ENCODE measurements around the gene METAP1D.
"Not testable (repeated sequence)": the region's sequence is repeated elsewhere in the genome, so short reads cannot be mapped to it uniquely, and the experiment has no call there.

METAP1D gene

DNA sequence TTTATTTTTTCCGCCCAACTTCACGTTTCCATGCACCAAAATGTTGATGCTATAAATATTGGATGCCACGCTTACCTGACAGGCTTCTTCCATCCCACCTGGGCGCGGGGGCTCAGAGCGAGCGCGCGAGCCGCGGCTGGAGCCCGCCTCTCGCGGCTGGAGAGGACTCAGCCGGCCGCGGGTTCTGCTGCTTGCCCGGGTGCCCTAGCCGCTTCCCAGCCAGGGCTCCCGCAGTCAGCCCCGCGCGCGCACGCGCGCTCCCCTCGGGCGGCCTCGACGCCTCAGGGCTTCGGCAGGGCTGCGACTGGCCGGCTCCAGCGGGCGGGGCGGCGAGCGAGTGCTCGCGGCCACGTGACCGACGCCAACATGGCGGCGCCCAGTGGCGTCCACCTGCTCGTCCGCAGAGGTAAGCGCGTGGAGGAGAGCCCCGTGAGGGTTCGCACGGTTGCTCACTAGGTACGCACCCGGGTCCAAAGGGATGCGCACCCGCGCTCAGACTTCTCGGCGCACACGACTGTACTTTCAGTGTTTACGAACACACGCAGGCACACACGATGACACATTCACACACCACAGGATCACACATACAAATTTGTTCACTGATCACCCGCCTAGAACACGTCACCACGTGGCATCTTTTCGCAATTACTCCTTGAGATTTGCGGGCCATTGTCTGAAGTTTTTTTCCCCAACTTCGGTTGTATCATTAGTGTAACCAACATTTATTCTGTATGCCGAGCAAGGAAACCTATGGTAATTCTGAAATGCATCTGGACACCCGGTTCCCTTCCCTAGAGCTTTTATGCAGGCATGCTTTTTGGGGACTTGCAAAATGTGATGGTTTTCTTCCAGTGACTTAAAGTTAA, at the start of gene METAP1D:
TSS of gene METAP1D (plus strand) at position 350 of the 866 bp plus-strand sequence. CDS start at position 367, 17 bp downstream.
- peak; percentile 92 for DNase-seq (ENCODE audit: low spot score)

DNA sequence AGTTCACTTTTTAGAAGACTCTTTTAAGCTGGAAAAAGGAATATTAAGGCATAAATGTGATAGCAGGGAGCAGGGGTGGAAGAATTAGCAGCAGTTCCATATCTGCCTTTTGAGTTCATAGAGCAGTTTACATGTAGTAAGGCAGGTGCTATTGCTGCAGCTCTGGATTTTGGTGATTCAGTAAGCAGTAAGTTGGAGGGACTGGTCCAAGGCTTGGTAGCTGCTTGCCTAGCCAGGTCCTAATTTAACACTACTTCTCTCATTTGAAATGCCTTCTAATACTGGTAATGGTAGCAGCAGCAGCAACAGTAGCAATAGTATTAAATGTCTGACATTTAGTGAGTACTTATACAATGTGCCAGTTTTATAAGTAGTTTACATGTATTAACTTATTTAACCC, 47.5 kb upstream of the METAP1D start:
- DNase-seq (ENCODE audit: low spot score), result no peak

DNA sequence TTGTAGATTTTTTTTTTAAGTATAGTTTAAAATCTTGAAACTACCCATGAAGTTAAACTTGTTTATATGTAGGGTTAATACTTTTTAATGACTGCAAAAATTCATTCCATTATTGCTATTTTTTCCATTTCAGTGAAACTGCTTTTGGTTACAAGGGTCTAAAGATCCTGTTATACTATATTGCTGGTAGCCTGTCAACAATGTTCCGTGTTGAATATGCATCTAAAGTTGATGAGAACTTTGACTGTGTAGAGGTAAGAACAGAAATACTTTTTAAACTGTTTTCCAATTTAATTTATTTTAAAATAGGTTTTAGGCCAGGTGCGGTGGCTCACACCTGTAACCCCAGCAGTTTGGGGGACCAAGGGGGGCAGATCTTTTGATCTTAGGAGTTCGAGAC, 47.0 kb upstream of the METAP1D start:
- no peak for DNase-seq (ENCODE audit: low spot score)

DNA sequence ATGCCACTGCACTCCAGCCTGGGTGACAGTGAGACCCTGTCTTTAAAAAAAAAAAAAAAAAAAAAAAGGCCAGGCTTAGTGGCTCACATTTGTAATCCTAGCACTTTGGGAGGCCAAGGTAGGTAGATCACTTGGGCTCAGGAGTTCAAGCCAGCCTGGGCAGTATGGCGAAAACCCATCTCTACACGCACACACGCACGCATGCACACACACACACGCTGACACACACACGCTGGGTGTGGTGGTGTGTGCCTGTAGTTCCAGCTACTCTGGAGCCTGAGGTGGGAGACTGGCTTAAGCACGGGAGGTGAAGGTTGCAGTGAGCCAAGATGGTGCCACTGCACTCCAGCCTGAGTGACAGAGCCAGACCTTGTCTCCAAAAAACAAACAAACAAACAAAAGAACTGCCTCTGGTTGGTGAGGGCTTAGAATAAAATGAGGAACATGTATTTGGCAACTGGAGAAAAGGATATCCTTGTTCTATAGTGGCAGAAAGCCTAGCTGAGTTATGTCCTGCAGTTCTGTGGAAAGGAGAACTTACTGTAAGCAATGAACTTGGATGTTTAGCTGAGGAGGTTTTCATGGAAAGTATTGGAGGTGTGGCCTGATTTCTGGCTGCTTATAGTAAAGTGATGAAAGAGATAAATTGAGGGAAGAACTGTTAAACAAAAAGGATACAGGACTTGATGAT, 43.5 kb upstream of the METAP1D start:
- no peak for DNase-seq (ENCODE audit: low spot score)

DNA sequence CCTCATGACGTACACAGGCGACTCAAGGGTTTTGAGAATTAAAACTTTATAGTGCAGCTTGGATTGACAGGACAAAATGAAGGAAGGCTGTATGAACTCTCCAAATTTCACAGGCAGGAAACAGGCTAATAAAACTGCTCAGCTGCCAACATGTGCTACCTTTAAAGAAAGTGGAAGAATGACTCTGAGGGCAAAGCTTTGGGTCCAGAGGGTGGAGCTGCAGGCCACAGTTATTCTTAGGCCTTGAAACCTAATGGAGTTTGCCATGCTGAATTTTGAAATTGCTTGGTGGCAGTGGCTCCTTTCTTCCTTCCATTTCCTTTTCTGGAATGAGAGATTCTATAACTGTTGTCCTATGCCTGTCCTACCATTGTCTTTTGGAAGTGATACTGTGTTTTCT, 42.7 kb upstream of the METAP1D start:
- no peak for DNase-seq (ENCODE audit: low spot score)

DNA sequence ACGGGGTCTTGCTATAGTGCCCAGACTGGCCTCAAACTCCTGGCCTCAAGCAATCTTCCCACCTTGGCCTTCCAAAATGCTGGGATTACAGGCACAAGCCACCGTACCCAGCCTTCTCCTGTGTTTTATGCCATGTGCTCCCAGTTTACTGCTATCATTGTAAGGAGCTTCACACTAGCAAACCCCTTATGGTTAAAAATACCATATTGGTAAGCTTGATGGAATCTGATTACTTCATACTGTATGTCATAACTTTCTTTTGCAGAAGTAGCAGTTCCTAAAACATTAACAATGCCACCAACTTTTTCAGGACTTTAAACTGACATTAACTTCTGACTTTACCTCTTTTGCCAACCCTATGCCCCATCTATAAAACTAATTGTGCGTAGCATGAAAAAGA, 41.3 kb upstream of the METAP1D start:
- no peak for DNase-seq (ENCODE audit: low spot score)

DNA sequence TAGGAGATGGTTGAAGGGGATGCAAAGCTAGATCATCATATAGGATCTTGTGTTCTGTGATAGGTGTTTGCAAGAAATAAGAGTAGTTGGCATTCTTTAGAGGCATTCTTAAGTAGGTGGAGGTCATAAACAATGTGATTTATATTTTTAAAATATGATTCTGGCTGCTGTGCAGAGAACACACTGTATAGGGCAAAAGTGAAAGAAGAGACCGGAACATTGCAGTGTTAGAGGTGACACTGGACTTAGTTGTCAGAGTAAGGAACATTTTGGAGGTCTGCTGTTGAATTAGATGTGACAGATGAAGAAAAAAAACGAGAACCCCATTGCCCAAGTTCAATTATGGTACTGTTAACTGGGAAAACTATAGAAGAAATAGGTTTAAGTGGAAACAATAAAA, 39.8 kb upstream of the METAP1D start:
- DNase-seq (ENCODE audit: low spot score), result no peak

DNA sequence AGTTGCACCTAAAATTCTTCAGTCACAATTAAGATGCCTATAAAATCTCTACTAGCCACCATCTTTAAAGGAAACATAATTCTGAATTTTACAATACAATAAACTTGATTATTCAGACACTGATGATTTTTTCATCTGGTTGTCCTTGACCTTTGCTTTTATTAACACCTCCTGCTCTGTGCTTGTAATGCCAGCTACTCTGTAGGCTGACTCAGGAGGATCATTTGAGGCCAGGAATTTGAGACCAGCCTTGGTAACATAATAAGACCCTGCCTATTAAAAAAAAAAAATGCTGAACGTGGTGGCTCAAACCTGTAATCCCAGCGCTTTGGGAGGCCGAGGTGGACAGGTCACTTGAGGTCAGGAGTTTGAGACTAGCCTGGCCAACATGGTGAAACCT, 39.2 kb upstream of the METAP1D start:
- no peak for DNase-seq (ENCODE audit: low spot score)

DNA sequence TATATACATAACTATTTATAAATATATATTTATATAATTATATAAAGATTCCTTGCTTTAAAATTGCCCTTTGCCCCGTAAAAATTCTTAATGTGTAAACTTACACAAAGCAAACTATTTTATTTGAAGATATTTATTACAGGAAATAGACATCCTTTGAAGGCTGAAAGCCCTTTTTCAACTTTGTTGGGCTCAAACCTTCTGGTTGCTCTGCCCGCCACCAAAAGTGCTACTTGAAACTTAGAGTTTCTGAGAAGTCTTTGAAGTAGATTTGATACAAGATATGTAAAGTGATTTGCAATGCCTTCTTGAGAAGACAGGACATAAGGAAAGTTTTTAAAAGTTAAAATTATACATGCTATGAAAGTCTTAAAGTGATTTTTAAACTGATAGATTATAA, 36.6 kb upstream of the METAP1D start:
- peak; percentile 15 for DNase-seq (ENCODE audit: low spot score)

DNA sequence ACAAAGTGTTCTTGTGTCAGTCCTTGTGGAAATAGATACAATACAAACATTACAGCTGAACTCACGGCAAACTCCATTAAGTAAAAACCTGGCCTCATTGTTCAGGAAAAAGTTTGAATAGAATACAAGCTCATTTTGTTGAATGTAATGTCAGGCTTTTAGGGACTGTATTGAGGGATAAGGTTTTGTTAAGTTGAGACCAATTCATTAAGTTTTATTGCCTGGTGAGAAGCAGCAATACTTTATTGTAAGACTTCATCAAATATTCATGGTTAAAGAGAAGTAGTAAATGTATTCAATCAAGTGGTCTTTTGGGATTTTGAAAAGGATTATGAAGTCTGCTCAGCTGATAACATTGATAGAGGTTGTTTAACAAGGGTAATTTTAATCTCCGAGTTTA, 35.4 kb upstream of the METAP1D start:
- DNase-seq (ENCODE audit: low spot score), result no peak

DNA sequence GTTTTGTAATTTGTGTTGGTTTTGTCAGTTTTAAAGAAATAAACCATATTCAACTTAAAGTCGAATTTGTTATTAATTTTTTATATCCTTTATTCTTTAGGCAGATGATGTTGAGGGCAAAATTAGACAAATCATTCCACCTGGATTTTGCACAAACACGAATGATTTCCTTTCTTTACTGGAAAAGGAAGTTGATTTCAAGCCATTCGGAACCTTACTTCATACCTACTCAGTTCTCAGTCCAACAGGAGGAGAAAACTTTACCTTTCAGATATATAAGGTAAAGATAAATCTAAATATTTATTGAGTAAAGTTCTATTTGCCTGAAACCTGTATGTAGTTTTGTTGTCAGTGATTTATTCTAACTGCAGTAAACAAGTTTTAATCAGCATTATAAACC, 34.5 kb upstream of the METAP1D start:
- no peak for DNase-seq (ENCODE audit: low spot score)

DNA sequence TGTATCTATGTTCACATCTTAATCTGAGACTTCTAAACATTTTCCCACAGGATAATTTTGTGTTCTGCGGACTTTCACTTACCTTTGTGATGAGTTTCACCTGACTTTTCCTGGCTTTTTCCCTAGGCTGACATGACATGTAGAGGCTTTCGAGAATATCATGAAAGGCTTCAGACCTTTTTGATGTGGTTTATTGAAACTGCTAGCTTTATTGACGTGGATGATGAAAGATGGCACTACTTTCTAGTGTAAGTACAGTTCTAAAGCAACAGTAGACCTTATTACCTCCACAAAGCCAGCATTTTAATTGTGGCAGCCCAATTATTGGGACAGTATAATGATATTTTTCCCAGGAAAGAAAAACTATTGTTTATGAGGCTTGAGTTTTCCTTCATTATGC, 34.1 kb upstream of the METAP1D start:
- no peak for DNase-seq (ENCODE audit: low spot score)

DNA sequence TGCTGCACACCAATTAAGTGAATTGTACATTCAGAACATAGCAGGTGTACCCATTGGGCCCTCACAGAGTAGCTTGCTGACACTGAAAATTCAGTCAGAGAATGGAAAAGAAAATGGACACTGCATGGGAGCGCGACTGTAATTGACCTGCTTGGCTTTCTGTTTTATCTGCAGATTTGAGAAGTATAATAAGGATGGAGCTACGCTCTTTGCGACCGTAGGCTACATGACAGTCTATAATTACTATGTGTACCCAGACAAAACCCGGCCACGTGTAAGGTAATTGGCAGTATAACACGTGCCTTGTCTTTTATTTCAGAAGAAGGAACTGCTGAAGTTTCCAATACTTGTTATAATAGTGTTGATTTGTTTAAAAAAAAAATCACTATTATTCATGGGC, 33.5 kb upstream of the METAP1D start:
- DNase-seq (ENCODE audit: low spot score), result no peak

DNA sequence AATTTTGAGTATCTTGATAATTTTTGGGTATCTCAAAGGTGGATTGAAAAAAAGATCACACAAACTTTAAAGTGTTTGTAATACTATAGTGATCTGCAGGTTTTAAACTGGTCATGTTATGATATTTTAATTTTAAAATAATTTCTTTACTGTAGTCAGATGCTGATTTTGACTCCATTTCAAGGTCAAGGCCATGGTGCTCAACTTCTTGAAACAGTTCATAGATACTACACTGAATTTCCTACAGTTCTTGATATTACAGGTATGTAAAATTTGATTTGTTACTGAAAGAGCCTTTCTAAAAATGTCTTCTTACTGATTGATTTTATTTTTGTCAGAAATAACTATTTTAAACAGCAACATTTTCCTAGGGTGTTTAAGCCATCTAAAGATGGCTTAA, 33.1 kb upstream of the METAP1D start:
- no peak for DNase-seq (ENCODE audit: low spot score)

DNA sequence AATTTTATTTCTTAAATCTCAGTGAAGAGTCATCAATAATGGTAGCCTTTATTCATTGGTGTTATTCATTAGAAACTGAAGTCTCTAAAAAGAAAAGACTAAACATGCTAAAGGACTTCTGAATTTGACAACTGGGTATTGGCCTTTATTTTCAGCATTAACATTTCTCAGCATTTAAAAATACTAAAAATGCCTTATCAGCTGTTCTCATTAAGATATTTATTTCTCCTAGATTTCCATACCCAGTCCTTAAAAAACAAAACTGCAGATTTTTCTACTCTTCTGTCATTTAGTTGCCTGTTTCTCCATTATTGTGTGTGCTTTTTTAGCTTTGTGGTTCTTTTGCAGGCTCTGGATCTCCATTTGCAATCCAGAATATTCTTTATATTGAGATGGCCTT, 31.2 kb upstream of the METAP1D start:
- no peak for DNase-seq (ENCODE audit: low spot score)

DNA sequence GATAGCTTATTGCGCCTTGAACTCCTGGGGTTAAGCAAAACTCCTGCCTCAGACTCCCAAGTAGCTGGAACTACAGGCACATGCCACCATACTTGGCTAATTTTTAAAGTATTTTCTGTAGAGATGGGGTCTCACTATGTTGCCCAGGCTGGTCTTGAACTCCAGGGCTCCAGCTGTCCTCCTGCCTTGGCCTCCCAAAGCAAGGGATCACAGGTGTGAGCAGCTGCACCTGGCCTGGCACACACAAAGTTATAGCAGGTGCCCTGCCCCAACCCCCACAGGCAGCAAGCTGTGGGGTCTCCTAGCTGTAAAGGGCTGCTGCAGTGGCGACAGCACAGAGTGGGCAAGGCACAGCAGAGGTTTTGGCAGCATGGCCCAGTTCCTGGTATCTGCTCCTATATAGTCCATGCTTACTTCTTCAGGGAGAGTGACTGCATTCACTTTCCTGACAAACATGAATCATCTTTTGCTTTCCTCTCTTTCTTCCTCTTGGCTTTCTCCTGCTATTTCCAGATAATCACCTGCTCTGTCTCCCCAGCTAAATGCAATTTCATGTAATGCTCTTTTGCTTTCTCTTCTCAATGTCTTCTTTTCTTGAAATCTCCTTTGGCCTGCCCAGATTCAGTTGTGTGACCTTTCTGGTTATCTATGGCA, 27.3 kb upstream of the METAP1D start:
- DNase-seq (ENCODE audit: low spot score), result no peak

DNA sequence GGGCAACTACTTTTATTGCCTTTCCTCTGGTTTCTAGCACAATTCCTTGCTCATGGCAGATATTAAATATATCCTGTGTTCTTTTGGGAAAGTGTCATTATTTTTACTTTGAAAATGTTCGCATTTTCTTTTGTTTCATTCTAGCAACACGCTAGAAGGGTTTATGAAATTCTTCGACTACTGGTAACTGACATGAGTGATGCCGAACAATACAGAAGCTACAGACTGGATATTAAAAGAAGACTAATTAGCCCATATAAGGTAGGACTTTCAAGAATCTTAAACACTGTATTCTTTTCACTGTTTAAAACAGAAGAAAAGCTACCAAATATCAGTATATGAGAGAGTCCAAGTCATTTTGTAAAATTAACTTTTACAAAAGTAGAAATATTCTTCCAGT, 20.6 kb upstream of the METAP1D start:
- DNase-seq (ENCODE audit: low spot score), result no peak

DNA sequence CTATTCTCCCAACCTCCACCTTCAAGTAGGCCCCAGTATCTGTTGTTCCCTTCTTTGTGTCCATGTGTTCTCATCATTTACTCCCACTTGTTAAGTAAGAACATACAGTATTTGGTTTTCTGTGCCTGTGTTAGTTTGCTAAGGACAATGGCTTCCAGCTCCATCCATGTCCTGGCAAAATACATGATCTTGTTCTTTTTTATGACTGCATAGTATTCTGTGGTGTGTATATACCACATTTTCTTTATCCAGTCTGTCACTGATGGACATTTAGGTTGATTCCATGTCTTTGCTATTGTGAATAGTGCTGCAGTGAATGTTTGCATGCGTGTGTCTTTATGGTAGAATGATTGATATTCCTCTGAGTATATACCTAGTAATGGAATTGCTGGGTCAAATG, 15.8 kb upstream of the METAP1D start:
- DNase-seq (ENCODE audit: low spot score), result not testable (repeated sequence)

DNA sequence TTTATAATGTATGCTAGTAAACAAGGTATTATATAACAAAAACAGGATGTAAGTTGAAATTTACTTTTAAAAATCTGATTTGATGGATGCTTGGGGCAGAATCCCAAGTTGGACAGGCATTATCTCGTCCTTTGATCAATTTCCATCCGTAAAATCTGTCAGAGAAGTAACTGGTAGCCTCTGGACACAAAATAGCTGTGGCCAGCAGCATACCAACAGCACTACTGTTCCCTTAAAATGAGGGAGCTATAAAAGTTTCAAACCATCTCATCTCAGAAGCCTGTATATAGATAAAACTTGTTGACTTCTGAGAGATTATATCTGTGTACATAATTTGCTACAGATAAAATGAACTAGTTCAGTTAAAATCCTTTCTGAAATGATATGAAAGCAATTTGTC, 14.7 kb upstream of the METAP1D start:
- no peak for DNase-seq (ENCODE audit: low spot score)

DNA sequence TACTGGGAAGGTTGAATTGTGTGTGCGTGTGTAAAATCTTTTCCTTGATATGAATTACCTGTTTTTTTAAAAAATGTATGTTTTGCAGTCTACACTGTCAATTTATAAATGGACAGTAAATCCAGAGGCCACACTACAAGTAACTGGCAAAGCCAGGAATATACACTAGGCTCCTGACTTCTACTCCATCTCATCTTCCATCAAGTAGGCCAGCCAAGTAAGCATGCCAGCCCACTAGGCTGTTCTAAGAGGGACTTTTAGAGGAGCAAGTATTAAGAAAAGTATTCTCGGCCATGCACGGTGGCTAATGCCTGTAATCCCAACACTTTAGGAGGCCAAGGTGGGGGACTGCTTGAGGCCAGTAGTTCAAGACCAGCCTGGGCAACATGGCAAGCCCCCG, 13.0 kb upstream of the METAP1D start:
- DNase-seq (ENCODE audit: low spot score), result no peak

DNA sequence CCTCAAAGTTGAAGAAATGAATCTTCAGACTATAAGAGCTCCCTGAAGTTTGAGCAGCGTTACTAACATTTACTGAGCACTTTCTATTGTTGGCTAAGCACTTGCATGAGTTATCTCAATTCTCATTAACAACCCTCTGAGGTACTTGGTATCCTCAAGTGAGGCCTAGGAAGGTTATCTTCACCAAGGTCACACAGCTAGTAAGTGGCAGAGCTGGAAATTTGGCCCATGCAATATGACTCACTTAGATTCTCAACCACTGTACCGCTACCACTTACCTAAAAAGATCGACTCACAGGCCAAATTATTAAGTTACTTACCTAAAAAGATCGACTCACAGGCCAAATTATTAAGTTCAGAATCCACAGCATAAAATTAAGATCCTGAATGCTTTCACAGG, 8.7 kb upstream of the METAP1D start:
- DNase-seq (ENCODE audit: low spot score), result no peak

DNA sequence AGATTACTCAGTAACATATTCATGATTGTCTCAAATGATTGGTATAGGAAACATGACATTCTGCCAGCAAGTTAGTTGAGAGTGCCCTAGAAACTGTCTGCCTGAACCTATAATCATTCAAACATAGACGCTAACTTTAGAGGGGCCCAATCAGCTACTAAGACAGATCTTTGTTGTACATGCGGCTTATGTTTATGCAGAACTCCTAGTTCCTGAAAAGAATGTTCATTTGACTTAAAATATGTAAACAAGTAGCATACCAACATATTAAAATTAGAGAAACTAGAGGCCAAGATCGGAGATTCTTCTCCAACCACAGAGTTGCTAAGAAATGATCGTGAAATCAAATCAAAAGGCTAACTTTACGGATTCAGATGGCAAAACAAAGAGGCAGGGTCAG, 4.2 kb upstream of the METAP1D start:
- no peak for DNase-seq (ENCODE audit: low spot score)

DNA sequence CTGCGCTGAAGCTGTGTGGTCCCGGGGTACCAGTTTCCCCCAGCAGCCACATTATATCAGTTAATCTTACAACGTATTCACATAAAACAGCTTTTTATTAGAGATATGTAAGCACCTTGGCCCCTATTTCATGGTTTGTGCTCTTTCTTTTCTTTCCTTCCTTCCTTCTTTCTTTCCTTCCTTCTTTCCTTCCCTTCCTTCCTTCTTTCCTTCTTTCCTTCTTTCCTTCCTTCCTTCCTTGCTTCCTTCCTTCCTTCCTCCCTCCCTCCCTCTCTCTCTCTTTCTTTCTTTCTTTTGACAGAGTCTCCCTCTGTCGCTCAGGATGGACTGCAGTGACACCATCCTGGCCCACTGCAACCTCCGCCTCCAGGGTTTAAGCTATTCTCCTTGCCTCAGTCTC, 3.7 kb upstream of the METAP1D start:
- DNase-seq (ENCODE audit: low spot score), result no peak

Data from activated CD4-positive, alpha-beta T cell treated with anti-CD3 and anti-CD28 coated beads, Interleukin-2, Interleukin-4, amounts not matched to agents 100 ng/mL and 50 ng/mL, durations not matched to agents 16 hours and 8 hours (primary cell).